ENCODE data around the gene C1R.

GRCh38 chr12:7136071-7136470 is 43.8 kb upstream of the C1R start:
- TF ChIP-seq CTCF (IDR thresholded peaks at IDR 0.05; ENCODE audit: low read depth, low read length, poor library complexity, severe bottlenecking), result no peak
- TF ChIP-seq EZH2phosphoT487 (IDR thresholded peaks at IDR 0.05; ENCODE audit: borderline replicate concordance, low read length), result no peak

All from DOHH2 (cell line).